HG03558 (cell line): Measurements from ENCODE around the gene DIABLO.
"Not testable (repeated sequence)": the region's sequence is repeated elsewhere in the genome, so short reads cannot be mapped to it uniquely, and the experiment has no call there.

Source experiments
- ATAC-seq: cut with Tn5 transposase; IDR thresholded peaks from one replicate; pipeline ENCODE4 v1.9.1; 2021; ENCODE audit warnings: moderate number of reproducible peaks; ENCODE audit not compliant: unreplicated experiment; ENCODE audit errors: extremely low read depth

DIABLO gene

GRCh38 chr12:122216445-122216844 is 9.4 kb downstream of the DIABLO start:
- no peak for ATAC-seq

- no peak for ATAC-seq
These were observed 10.1 kb downstream of the DIABLO start for GRCh38 chr12:122215771-122216170.

GRCh38 chr12:122208073-122208820 is 17.6 kb downstream of the DIABLO start:
- ATAC-seq, result no peak

- no peak for ATAC-seq
These were observed 18.5 kb downstream of the DIABLO start for GRCh38 chr12:122207391-122207790.

- no peak for ATAC-seq
These were observed 18.9 kb downstream of the DIABLO start for GRCh38 chr12:122206976-122207375.

GRCh38 chr12:122206111-122206881 is 19.6 kb downstream of the DIABLO start:
- ATAC-seq, result no peak

GRCh38 chr12:122205053-122205925 is 20.6 kb downstream of the DIABLO start:
- no peak for ATAC-seq

- no peak for ATAC-seq
These were observed 21.4 kb downstream of the DIABLO start for GRCh38 chr12:122204167-122205052.

- no peak for ATAC-seq
These were observed 22.3 kb downstream of the DIABLO start, which contains the start of gene B3GNT4 for GRCh38 chr12:122203301-122204166. Gene B3GNT4 (plus strand): TSS chr12:122203709. CDS start chr12:122204619, 910 bp downstream.

GRCh38 chr12:122202811-122203210 is 23.0 kb downstream of the DIABLO start:
- not testable (repeated sequence) for ATAC-seq

GRCh38 chr12:122202017-122202416 is 23.8 kb downstream of the DIABLO start:
- no peak for ATAC-seq

GRCh38 chr12:122201381-122201780 is 24.5 kb downstream of the DIABLO start:
- no peak for ATAC-seq

- ATAC-seq, result no peak
These were observed 25.2 kb downstream of the DIABLO start for GRCh38 chr12:122200541-122201175.

GRCh38 chr12:122199484-122200355 is 26.1 kb downstream of the DIABLO start:
- ATAC-seq, result no peak

GRCh38 chr12:122197612-122197966 is 28.3 kb downstream of the DIABLO start:
- ATAC-seq, result no peak

- no peak for ATAC-seq
These were observed 30.4 kb downstream of the DIABLO start for GRCh38 chr12:122195405-122195804.

GRCh38 chr12:122194804-122195203 is 31.0 kb downstream of the DIABLO start:
- no peak for ATAC-seq
